Effector memory CD4-positive, alpha-beta T cell (primary cell): ENCODE measurements around the gene MYH11.

Experiments used
- DNase-seq, 3 donors: peaks; one replicate each; pipeline ENCODE4 v3.0.0-alpha.2; 2020
- H3K27ac ChIP-seq: 2 replicates; pipeline ENCODE4 v1.7.0; 2013; ENCODE audit warnings: mild to moderate bottlenecking, low read length, moderate library complexity; ENCODE audit not compliant: insufficient read depth, poor library complexity, severe bottlenecking
- H3K27me3 ChIP-seq: replicated peaks from 2 replicates; pipeline ENCODE4 v1.7.0; 2013; ENCODE audit warnings: mild to moderate bottlenecking, low read length; ENCODE audit not compliant: insufficient read depth, control insufficient read depth, poor library complexity, severe bottlenecking
- H3K36me3 ChIP-seq: 2 replicates; pipeline ENCODE4 v1.7.0; 2013; ENCODE audit warnings: mild to moderate bottlenecking, low read length, moderate library complexity; ENCODE audit not compliant: control insufficient read depth, insufficient read depth
- H3K4me1 ChIP-seq: 2 replicates; pipeline ENCODE4 v1.7.0; 2013; ENCODE audit warnings: low read length, mild to moderate bottlenecking; ENCODE audit not compliant: control insufficient read depth, insufficient read depth, poor library complexity, severe bottlenecking
- H3K4me3 ChIP-seq: 2 replicates; pipeline ENCODE4 v1.7.0; 2013; ENCODE audit warnings: low read length, low read depth, mild to moderate bottlenecking; ENCODE audit not compliant: insufficient read depth, poor library complexity, severe bottlenecking
- H3K9me3 ChIP-seq: 2 replicates; pipeline ENCODE4 v1.7.0; 2013; ENCODE audit warnings: mild to moderate bottlenecking, low read length, moderate library complexity; ENCODE audit not compliant: control insufficient read depth

MYH11 gene

GRCh38 chr16:15715221-15715620, 141.6 kb downstream of the MYH11 start:
- no peak overlapping the region for H3K4me3 ChIP-seq
- H3K27me3 ChIP-seq: no peaks in the 10 kb centered on the region
- H3K36me3 ChIP-seq: peaks cover 36% of the 10 kb centered on the region
- no peak for DNase-seq
- no peaks in the 10 kb centered on the region for H3K9me3 ChIP-seq
- H3K4me1 ChIP-seq: no peaks in the 10 kb centered on the region
- H3K27ac ChIP-seq: no peak overlapping the region

GRCh38 chr16:15714393-15715172, 142.2 kb downstream of the MYH11 start:
- Histone ChIP-seq H3K27ac (no peak overlapping the region), H3K4me1 (no peaks in the 10 kb centered on the region), H3K4me3 (no peak overlapping the region), H3K27me3 (no peaks in the 10 kb centered on the region), H3K36me3 (peaks cover 36% of the 10 kb centered on the region), H3K9me3 (no peaks in the 10 kb centered on the region)
- no peak for DNase-seq

GRCh38 chr16:15708997-15709396, 147.8 kb downstream of the MYH11 start:
- Histone ChIP-seq H3K4me3 (no peak overlapping the region), H3K9me3 (no peaks in the 10 kb centered on the region), H3K27ac (no peak overlapping the region), H3K36me3 (peaks cover 13% of the 10 kb centered on the region), H3K4me1 (no peaks in the 10 kb centered on the region), H3K27me3 (no peaks in the 10 kb centered on the region)
- DNase-seq: no peak

GRCh38 chr16:15708096-15708495, 148.7 kb downstream of the MYH11 start:
- Histone ChIP-seq H3K27me3 (no peaks in the 10 kb centered on the region), H3K4me1 (no peaks in the 10 kb centered on the region), H3K27ac (no peak overlapping the region), H3K4me3 (no peak overlapping the region), H3K9me3 (no peaks in the 10 kb centered on the region), H3K36me3 (peaks cover 13% of the 10 kb centered on the region)
- DNase-seq: no peak

GRCh38 chr16:15707332-15707731, 149.5 kb downstream of the MYH11 start:
- Histone ChIP-seq H3K27ac (no peak overlapping the region), H3K36me3 (peaks cover 19% of the 10 kb centered on the region), H3K4me3 (no peak overlapping the region), H3K27me3 (no peaks in the 10 kb centered on the region), H3K4me1 (no peaks in the 10 kb centered on the region), H3K9me3 (no peaks in the 10 kb centered on the region)
- no peak for DNase-seq

- Histone ChIP-seq H3K27me3 (no peaks in the 10 kb centered on the region), H3K27ac (no peak overlapping the region), H3K36me3 (peaks cover 35% of the 10 kb centered on the region), H3K4me1 (no peaks in the 10 kb centered on the region), H3K4me3 (no peak overlapping the region), H3K9me3 (no peaks in the 10 kb centered on the region)
- no peak for DNase-seq
Measured at GRCh38 chr16:15705064-15705565, 151.7 kb downstream of the MYH11 start.

- no peaks in the 10 kb centered on the region for H3K9me3 ChIP-seq
- H3K27ac ChIP-seq: no peak overlapping the region
- H3K36me3 ChIP-seq: peaks cover 39% of the 10 kb centered on the region
- DNase-seq: peak; percentile 36 to 58 (median 44)
- no peak overlapping the region for H3K4me3 ChIP-seq
- no peaks in the 10 kb centered on the region for H3K4me1 ChIP-seq
- H3K27me3 ChIP-seq: no peaks in the 10 kb centered on the region
Measured at GRCh38 chr16:15704545-15704987, 152.3 kb downstream of the MYH11 start.

GRCh38 chr16:15703029-15703736, 153.6 kb downstream of the MYH11 start:
- no peak overlapping the region for H3K27ac ChIP-seq

GRCh38 chr16:15701975-15702970, 154.6 kb downstream of the MYH11 start:
- Histone ChIP-seq H3K9me3 (no peaks in the 10 kb centered on the region), H3K4me1 (no peaks in the 10 kb centered on the region), H3K4me3 (no peak overlapping the region), H3K27ac (no peak overlapping the region), H3K36me3 (peaks cover 58% of the 10 kb centered on the region), H3K27me3 (no peaks in the 10 kb centered on the region)
- no peak for DNase-seq

More at GRCh38 chr16:15703029-15703736, 153.6 kb downstream of the MYH11 start:
- Histone ChIP-seq H3K9me3 (no peaks in the 10 kb centered on the region), H3K4me1 (no peaks in the 10 kb centered on the region), H3K27me3 (no peaks in the 10 kb centered on the region), H3K36me3 (peaks cover 49% of the 10 kb centered on the region), H3K4me3 (no peak overlapping the region)
- DNase-seq: no peak
